K562 treated with DMSO at 1 percent for 4 hours (cell line): Measurements from ENCODE around the gene YJU2. TPM values are rescaled to one million over a fixed set of nuclear protein-coding genes. Genes with fewer than 3 reads are reported as not detected.

ENCODE experiments used
- total RNA-seq: library from RNA; unstranded; fragments of 300-600 nt; gene quantifications from 2 replicates; pipeline ENCODE4 v1.2.3, GENCODE V29; 2022; ENCODE audit not compliant: insufficient read depth

Gene YJU2
- total RNA-seq = 25.6 and 27.0 TPM in 2 replicates

DNA sequence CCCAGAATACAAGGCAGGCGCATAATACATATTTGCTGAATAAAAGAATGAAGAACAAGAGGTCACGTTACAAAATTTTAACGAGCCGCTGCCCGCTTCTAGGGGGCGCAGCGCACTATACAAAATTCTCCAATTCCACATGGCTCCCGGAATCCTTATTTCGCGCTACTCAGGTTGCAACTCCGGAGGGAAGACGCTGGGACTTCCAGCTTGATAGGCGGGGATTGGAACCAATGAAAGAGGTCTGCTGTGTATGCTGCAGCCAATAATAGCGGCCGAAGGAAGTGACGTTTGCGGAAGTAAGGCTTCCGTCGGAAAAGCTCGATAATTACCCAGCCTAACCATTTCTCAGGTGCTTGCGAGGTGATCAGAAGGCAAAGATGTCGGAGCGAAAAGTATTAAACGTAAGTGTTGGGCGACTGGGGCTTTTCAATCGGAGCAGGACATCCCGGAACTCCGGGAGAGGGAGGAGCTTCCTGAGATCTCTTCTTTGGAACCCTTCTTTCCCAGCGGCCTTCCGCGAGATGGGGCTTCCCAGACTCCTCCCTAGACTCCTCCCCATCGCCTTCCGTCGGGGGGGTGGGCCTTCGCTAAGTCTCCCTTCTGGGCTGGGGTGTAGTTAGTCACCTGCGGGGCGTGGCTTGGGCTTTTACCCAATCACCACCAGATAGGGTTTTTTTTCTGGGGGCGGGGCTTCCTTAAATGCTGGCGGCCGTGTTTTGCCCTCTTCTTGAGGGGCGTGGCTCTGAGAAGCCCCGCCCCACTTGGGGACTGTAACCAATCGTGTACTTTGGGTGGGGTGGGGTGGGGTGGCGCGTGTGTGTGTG, at the start of gene YJU2:
Gene YJU2, plus strand, starts transcription at position 314 of the 827 bp plus-strand sequence. Its CDS starts 67 bp downstream, at position 381.

DNA sequence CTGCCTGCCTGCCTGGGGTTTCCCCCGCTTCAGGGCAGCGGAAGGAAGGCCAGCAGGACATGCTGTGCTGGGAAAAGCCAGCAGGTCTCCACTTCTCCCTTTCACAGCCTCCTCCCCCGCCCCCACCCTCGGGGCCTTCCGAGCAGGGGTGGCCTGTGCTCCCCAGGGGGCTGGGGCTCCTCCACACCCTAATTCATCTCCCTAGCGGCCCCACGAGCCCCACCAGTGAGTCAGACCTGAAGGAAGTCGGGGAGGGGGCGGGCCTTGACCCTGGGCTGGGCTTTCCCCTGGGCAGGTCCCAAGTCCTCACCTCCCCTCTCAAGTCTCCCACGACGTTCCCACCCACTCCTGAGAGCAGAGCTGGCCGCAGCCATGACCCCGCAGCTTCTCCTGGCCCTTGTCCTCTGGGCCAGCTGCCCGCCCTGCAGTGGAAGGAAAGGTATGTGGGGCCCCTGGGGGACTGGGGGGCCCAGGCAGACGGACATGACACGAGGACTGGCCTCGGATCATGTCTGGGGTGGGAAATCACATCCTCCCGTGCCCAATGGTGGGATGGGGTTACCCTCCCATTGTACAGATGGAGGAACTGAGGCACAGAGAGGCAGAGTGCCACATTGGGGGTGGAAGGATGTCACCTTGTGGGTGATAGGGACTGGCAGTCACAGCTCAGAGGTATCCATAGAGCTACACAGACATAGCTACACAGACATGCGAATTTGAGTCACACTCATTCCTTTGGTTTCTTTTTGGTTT, 17.5 kb upstream of the YJU2 start, which contains the start of gene EBI3:
Gene EBI3, plus strand, starts transcription at position 345 of the 753 bp plus-strand sequence. Its CDS starts 28 bp downstream, at position 373.

DNA sequence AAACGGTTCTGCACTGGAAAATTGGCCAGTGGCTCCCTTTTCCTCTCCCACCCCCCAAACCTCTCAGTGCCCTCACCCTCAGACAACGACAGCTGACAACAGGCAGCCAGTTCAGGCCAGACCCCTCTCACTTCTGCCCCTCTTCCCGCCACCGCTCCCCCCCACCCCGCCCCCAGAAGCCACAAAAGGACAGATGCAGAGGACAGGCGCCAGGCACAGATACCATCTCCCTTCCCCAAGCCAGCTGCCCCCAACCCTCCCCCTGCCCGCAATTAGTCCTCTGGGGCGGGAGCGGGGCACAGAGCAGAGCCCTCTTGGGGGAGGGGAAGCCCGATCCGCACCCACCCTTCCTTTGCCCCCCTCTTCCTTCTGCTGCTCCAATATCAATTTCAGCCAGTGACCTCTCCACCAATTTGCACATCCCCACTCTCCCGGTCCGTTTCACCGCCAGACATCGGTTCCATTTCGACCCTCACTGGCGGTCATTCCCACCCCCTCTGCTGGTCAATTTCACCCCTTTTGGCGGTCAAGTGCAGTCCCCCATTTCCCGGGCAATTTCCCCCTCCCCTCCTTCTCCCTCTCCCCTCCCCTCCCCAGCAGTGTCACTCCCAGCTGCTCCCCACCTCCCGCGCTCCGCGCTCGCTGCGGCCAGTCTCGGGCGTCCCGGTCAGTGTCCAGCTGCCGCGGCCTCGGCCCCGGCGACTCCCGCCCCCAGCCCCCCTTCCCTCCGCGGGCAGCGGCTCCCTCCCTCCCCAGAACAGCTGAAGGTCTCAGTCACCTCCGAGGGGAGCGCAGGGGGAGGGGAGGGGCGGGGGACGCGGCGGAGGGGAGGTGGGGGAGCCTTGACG, 31.8 kb downstream of the YJU2 start, which contains the start of gene SHD:
Gene SHD, plus strand, starts transcription at position 848 of the 848 bp plus-strand sequence. CDS start 798 bp downstream, outside the sequence.

DNA sequence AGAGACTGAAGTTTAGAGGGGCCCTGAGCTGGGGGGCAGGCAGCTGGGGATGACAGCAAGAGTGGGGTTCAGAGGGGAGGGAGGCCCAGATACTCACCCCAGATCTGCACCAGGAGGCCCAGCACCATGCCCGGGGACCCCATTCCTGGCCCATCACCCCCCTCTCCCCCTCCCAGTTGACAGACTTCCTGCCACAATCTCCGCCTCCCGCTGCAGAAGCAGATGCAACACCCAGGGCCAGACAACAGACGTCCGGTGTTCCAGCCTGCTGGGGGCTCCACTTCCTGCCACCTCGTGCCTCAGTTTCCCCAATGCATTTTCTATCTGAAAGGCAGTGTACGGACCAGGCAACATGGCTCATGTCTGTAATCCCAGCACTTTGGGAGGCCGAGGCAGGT, 55.4 kb downstream of the YJU2 start, which contains the start of gene TMIGD2:
Gene TMIGD2, minus strand, starts transcription at position 147 of the 398 bp plus-strand sequence. Its CDS starts 4 bp downstream, at position 143.

DNA sequence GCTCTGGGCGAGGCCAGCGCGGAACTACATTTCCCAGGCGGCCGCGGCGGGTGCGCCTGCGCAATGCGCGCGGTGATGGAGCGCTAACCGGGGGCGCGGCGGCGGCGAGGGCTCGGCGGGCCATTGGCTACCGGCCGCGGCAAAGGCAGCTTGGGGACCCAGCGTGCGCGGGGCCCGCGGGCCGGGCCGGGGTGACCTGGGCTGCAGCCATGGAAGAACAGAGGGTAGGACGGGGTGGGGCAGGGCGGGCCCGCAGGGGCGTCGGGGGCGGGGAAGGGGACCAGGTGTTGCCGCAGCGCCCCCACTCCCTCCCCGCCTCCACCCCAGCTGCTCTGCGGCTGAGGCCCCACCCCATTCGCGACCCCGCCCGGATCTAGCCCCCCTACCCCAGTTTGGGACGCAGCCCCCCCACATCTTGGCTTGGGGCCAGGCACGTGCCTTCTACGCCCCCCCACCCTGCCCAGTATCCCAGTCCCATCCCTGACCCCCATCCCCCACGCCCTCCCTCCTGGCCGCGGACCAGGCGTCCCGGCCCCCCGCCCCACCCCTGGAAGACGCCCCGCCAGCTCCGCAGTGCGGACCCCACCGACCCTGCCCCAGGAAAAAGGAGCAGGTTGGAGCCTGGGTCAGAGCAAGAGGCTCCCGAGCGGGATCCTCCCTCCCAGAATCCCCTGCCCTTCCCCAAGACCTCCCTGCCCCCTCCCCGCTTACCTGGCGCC, 57.8 kb downstream of the YJU2 start, which contains the start of gene FSD1:
Gene FSD1, plus strand, starts transcription at position 61 of the 719 bp plus-strand sequence. Its CDS starts 149 bp downstream, at position 210.

Other genes starting within 250 kb of the YJU2 start
- gene PIAS4, start 239.3 kb upstream of the YJU2 start, total RNA-seq = 26.0 and 30.6 TPM in 2 replicates
- gene ZBTB7A, start 180.2 kb upstream of the YJU2 start, total RNA-seq = 20.1 and 27.7 TPM in 2 replicates
- gene MAP2K2, start 123.0 kb upstream of the YJU2 start, total RNA-seq = 283 and 292 TPM in 2 replicates
- not detected in 2 replicates for gene CREB3L3, start 93.4 kb upstream of the YJU2 start, total RNA-seq
- gene SIRT6, start 64.5 kb upstream of the YJU2 start, total RNA-seq = 30.7 and 40.3 TPM in 2 replicates
- gene ANKRD24, start 64.4 kb upstream of the YJU2 start, total RNA-seq = 0.24 and 0.30 TPM in 2 replicates
- gene EBI3, start 17.6 kb upstream of the YJU2 start, total RNA-seq = 0.85 TPM in 1 of 2 replicates, not detected in the other
- 0.55 and 1.1 TPM in 2 replicates for gene SHD, start 32.2 kb downstream of the YJU2 start, total RNA-seq
- gene TMIGD2, start 55.3 kb downstream of the YJU2 start, total RNA-seq = not detected in 2 replicates
- gene FSD1, start 57.5 kb downstream of the YJU2 start, total RNA-seq = 0.74 and 0.93 TPM in 2 replicates
- gene STAP2, start 91.7 kb downstream of the YJU2 start, total RNA-seq = 0.70 and 0.85 TPM in 2 replicates
- gene MPND, start 96.5 kb downstream of the YJU2 start, total RNA-seq = 12.9 and 15.1 TPM in 2 replicates
- gene SH3GL1, start 153.5 kb downstream of the YJU2 start, total RNA-seq = 77.3 and 84.6 TPM in 2 replicates
- gene CHAF1A, start 155.6 kb downstream of the YJU2 start, total RNA-seq = 58.3 and 66.5 TPM in 2 replicates
- gene UBXN6, start 210.7 kb downstream of the YJU2 start, total RNA-seq = 120 and 153 TPM in 2 replicates
- gene HDGFL2, start 225.2 kb downstream of the YJU2 start, total RNA-seq = 38.3 and 46.6 TPM in 2 replicates